Measurements from ENCODE around the gene AADACL4.
A peak's percentile ranks its signal among the peaks of the same experiment; 100 is the strongest.

AADACL4 gene

GRCh38 chr1:12616709-12617373 lies 27.0 kb upstream of the AADACL4 start:
- peak in 1 of 2 donors; percentile 83 for DNase-seq
- peak overlapping the region; percentile 85 to 92 for H3K4me3 ChIP-seq
- peaks cover 5 to 73% (median 46%) of the 10 kb centered on the region in 4 donors for H3K4me1 ChIP-seq
- peak overlapping the region; percentile 99 for H3K27ac ChIP-seq
- no peaks in the 10 kb centered on the region for H3K27me3 ChIP-seq
- intact Hi-C loops (cut with DNase I; ENCODE audit: low total_unique reads): loop anchor here (5.0 to 10.0 kb wide), 3 partner anchors 75 to 215 kb away; no protein-coding TSS in a partner anchor
- H3K9me3 ChIP-seq: no peaks in the 10 kb centered on the region
- peaks cover 0 to 7% (median 0%) of the 10 kb centered on the region in 3 donors for H3K36me3 ChIP-seq
- TF ChIP-seq, protein P1, sequence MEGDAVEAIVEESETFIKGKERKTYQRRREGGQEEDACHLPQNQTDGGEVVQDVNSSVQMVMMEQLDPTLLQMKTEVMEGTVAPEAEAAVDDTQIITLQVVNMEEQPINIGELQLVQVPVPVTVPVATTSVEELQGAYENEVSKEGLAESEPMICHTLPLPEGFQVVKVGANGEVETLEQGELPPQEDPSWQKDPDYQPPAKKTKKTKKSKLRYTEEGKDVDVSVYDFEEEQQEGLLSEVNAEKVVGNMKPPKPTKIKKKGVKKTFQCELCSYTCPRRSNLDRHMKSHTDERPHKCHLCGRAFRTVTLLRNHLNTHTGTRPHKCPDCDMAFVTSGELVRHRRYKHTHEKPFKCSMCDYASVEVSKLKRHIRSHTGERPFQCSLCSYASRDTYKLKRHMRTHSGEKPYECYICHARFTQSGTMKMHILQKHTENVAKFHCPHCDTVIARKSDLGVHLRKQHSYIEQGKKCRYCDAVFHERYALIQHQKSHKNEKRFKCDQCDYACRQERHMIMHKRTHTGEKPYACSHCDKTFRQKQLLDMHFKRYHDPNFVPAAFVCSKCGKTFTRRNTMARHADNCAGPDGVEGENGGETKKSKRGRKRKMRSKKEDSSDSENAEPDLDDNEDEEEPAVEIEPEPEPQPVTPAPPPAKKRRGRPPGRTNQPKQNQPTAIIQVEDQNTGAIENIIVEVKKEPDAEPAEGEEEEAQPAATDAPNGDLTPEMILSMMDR (IDR thresholded peaks at IDR 0.05): no peak

DNA sequence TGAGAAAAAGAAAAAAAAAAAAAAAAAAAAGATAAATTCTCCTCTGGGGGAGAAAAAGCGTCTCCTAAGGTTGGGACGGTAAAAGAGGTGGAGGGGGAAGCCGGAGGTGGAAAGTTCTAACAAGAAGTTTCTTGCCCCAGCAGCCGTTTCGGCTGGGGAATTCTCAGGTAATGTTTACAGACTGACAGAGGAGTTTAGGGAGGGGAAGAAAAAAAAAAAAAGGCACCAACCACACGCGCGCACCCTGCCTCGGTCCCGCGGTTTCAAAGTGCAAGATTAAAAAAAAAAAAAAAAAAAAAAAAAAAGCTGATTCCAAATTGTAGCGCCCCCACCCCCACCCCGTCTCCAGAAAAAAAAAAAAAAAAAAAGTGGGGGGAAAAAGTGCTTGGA lies 26.4 kb upstream of the AADACL4 start:
- Histone ChIP-seq H3K4me3 (peak overlapping the region; percentile 85 to 92), H3K27ac (peak overlapping the region; percentile 99), H3K27me3 (no peaks in the 10 kb centered on the region), H3K36me3 (peaks cover 0 to 5% (median 0%) of the 10 kb centered on the region in 3 donors), H3K4me1 (peaks cover 5 to 74% (median 52%) of the 10 kb centered on the region in 4 donors), H3K9me3 (no peaks in the 10 kb centered on the region)
- TF ChIP-seq, protein P1 (IDR thresholded peaks at IDR 0.05): no peak
- DNase-seq: no peak
- intact Hi-C loops (cut with DNase I; ENCODE audit: low total_unique reads): loop anchor here (5.0 to 10.0 kb wide), 3 partner anchors 75 to 215 kb away; no protein-coding TSS in a partner anchor

DNA sequence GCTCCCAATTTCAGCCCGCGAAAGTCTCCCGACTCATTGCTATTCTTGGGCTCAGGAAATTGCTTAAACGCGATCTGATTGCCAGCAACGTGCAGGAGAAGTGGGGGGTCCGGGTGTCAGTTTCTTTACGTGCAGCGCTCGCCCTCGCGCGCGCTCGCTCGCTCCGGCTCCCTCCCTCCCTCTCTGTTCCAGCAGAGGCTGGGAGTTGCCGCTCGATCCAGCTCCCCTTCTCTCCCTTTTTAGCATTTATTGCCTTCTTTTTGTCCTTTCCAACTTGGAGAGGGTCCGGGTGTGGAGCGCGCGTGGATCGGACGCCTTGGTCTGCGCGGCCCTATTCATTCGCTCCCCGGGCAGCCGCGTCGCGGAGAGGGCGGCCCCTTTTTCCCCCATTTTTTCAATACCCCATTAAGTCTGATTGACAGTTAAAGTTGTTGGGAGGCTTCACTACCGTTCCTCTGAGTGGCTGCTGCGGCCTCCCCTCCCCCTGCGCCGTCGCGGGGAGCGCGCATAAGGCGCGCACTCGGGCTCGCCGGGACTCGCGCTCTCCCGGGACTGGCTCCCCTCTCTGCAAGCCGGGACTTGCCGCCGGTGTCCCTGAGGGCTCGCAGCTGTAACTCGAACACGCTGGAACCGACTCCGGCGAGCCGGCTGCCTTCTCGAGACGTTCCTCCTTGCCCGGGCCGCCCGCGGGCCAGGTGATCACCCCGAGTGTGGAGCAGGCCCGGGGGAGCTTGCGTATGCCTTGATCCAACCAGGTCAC lies 25.8 kb upstream of the AADACL4 start, which contains the start of gene DHRS3:
DHRS3 (minus strand) TSS at position 310 of the 760 bp plus-strand sequence. CDS start 862 bp downstream, outside the sequence.
- TF ChIP-seq, protein P1 (IDR thresholded peaks at IDR 0.05): no peak
- Histone ChIP-seq H3K9me3 (no peaks in the 10 kb centered on the region), H3K27ac (peak within 1 kb of the TSS; percentile 99), H3K27me3 (no peaks in the 10 kb centered on the region), H3K4me1 (peaks cover 7 to 74% (median 58%) of the 10 kb centered on the region in 4 donors), H3K36me3 (no peaks in the 10 kb centered on the region), H3K4me3 (peak within 1 kb of the TSS; percentile 85 to 92)
- peak; percentile 82 to 95 for DNase-seq
- intact Hi-C loops (cut with DNase I; ENCODE audit: low total_unique reads): loop anchor here (5.0 to 10.0 kb wide), 3 partner anchors 76 to 216 kb away; no protein-coding TSS in a partner anchor

DNA sequence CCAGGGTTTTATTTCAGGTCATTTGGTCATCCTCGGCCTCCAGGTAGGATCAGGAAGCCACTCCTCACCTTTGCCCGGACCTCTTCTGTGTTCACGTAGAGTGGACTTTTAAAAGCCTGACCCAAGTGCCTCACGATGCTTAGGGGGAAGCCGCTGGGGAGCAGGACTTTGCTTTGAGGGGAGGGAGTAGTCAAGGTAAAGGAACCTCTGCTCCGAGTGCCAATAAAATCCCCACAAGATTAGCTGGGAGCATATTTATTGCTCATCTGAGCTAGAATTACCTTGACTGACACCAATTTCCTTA lies 25.3 kb upstream of the AADACL4 start:
- intact Hi-C loops (cut with DNase I; ENCODE audit: low total_unique reads): loop anchor here (5.0 to 10.0 kb wide), 3 partner anchors 76 to 216 kb away; no protein-coding TSS in a partner anchor
- Histone ChIP-seq H3K27ac (peak overlapping the region; percentile 99), H3K4me3 (peak overlapping the region; percentile 85 to 92), H3K4me1 (peaks cover 10 to 74% (median 58%) of the 10 kb centered on the region in 4 donors), H3K9me3 (no peaks in the 10 kb centered on the region), H3K27me3 (no peaks in the 10 kb centered on the region), H3K36me3 (no peaks in the 10 kb centered on the region)
- no peak for DNase-seq
- TF ChIP-seq, protein P1 (IDR thresholded peaks at IDR 0.05): no peak

- Histone ChIP-seq H3K4me3 (peak overlapping the region; percentile 85 to 92), H3K9me3 (no peaks in the 10 kb centered on the region), H3K4me1 (peaks cover 10 to 69% (median 53%) of the 10 kb centered on the region in 4 donors), H3K36me3 (no peaks in the 10 kb centered on the region), H3K27me3 (no peaks in the 10 kb centered on the region), H3K27ac (peak overlapping the region; percentile 99)
- TF ChIP-seq, protein P1 (IDR thresholded peaks at IDR 0.05): no peak
- peak; percentile 86 to 92 for DNase-seq
- intact Hi-C loops (cut with DNase I; ENCODE audit: low total_unique reads): loop anchor here (5.0 to 10.0 kb wide), 3 partner anchors 77 to 217 kb away; no protein-coding TSS in a partner anchor
Measured at GRCh38 chr1:12618965-12619791, 24.7 kb upstream of the AADACL4 start.

Measured in tibial artery (tissue), 4 donors.